Mesenchymal stem cell (in vitro differentiated cells and primary cell): ENCODE measurements around the gene DHX57.

Source experiments
- DNase-seq: peaks from one replicate; pipeline ENCODE4 v3.0.0-alpha.2; 2013
- H2AFZ ChIP-seq: one replicate; pipeline ENCODE4 v1.6.1; 2013; ENCODE audit warnings: low read depth, mild to moderate bottlenecking, control low read depth, inconsistent platforms, low read length, moderate library complexity
- H2AK5ac ChIP-seq: 2 replicates; pipeline ENCODE4 v1.6.1; 2013; ENCODE audit warnings: low read length, moderate library complexity, mild to moderate bottlenecking, inconsistent platforms; ENCODE audit not compliant: severe bottlenecking
- H2BK120ac ChIP-seq: one replicate; pipeline ENCODE4 v1.6.1; 2013; ENCODE audit warnings: low read depth, mild to moderate bottlenecking, inconsistent platforms, low read length, moderate library complexity
- H2BK12ac ChIP-seq, 2 experiments: one replicate each; pipeline ENCODE4 v1.6.1; 2013; ENCODE audit warnings: inconsistent platforms in 2 of 2, low read length in 2 of 2, mild to moderate bottlenecking in 2 of 2, moderate library complexity in 2 of 2, control low read depth in 1 of 2
- H2BK15ac ChIP-seq: one replicate; pipeline ENCODE4 v1.6.1; 2013; ENCODE audit warnings: mild to moderate bottlenecking, low read depth, inconsistent platforms; ENCODE audit not compliant: poor library complexity, severe bottlenecking
- H2BK5ac ChIP-seq: 2 replicates; pipeline ENCODE4 v1.6.1; 2013; ENCODE audit warnings: low read depth, mild to moderate bottlenecking, low read length, control low read depth, inconsistent platforms; ENCODE audit not compliant: poor library complexity, severe bottlenecking
- H3K14ac ChIP-seq, 2 experiments: one replicate each; pipeline ENCODE4 v1.6.1; 2013; ENCODE audit warnings: inconsistent platforms in 2 of 2, low read length in 2 of 2, control low read depth in 1 of 2, mild to moderate bottlenecking in 1 of 2, moderate library complexity in 1 of 2
- H3K18ac ChIP-seq, 2 experiments: one replicate each; pipeline ENCODE4 v1.6.1; 2013; ENCODE audit warnings: inconsistent platforms in 2 of 2, low read length in 2 of 2, control low read depth in 1 of 2, low read depth in 1 of 2, mild to moderate bottlenecking in 1 of 2
- H3K23ac ChIP-seq, 2 experiments: one replicate each; pipeline ENCODE4 v1.6.1; 2013; ENCODE audit warnings: inconsistent platforms in 2 of 2, low read length in 2 of 2, mild to moderate bottlenecking in 2 of 2, moderate library complexity in 2 of 2, control low read depth in 1 of 2
- H3K27ac ChIP-seq: 2 replicates; pipeline ENCODE4 v1.5.1; 2013; ENCODE audit warnings: mild to moderate bottlenecking, moderate library complexity, low read length, control low read depth, inconsistent platforms; ENCODE audit not compliant: poor library complexity, severe bottlenecking
- H3K27me3 ChIP-seq, 2 experiments: 2 replicates each; pipeline versions ENCODE4 v1.6.1 to v1.7.0; 2013; ENCODE audit warnings: low read length in 2 of 2, mild to moderate bottlenecking in 2 of 2, moderate library complexity in 2 of 2, control low read depth in 1 of 2, inconsistent platforms in 1 of 2; ENCODE audit not compliant: control insufficient read depth in 1 of 2, insufficient read depth in 1 of 2
- H3K36me3 ChIP-seq, 2 experiments: 2 replicates each; pipeline versions ENCODE4 v1.6.1 to v1.7.0; 2013; ENCODE audit warnings: low read length in 2 of 2, control low read depth in 1 of 2, inconsistent platforms in 1 of 2, low read depth in 1 of 2, mild to moderate bottlenecking in 1 of 2; ENCODE audit not compliant: insufficient read depth in 2 of 2, control insufficient read depth in 1 of 2
- H3K4ac ChIP-seq, 2 experiments: one replicate each; pipeline ENCODE4 v1.6.1; 2013; ENCODE audit warnings: inconsistent platforms in 2 of 2, low read length in 2 of 2, mild to moderate bottlenecking in 2 of 2, moderate library complexity in 2 of 2, control low read depth in 1 of 2, low read depth in 1 of 2
- H3K4me1 ChIP-seq: 2 replicates; pipeline ENCODE4 v1.6.1; 2013; ENCODE audit warnings: low read depth, low read length, control low read depth; ENCODE audit not compliant: control insufficient read depth, insufficient read depth
- H3K4me2 ChIP-seq: 2 replicates; pipeline ENCODE4 v1.6.1; 2013; ENCODE audit warnings: low read length, mild to moderate bottlenecking, inconsistent platforms; ENCODE audit not compliant: poor library complexity, severe bottlenecking
- H3K4me3 ChIP-seq, 2 experiments: 2 replicates each; pipeline versions ENCODE4 v1.5.1 to v1.7.0; 2013; ENCODE audit warnings: low read length in 2 of 2, mild to moderate bottlenecking in 2 of 2, control low read depth in 1 of 2, low read depth in 1 of 2; ENCODE audit not compliant: insufficient read depth in 1 of 2
- H3K79me1 ChIP-seq: replicated peaks from 2 replicates; pipeline ENCODE4 v1.6.1; 2013; ENCODE audit warnings: mild to moderate bottlenecking, control low read depth, low read length, inconsistent platforms; ENCODE audit not compliant: poor library complexity, severe bottlenecking
- H3K9ac ChIP-seq: 2 replicates; pipeline ENCODE4 v1.7.0; 2013; ENCODE audit warnings: mild to moderate bottlenecking, low read length, moderate library complexity
- H3K9me3 ChIP-seq: 2 replicates; pipeline ENCODE4 v1.7.0; 2013; ENCODE audit warnings: mild to moderate bottlenecking, low read length; ENCODE audit not compliant: control insufficient read depth
- H4K8ac ChIP-seq: one replicate; pipeline ENCODE4 v1.6.1; 2013; ENCODE audit warnings: inconsistent platforms, mild to moderate bottlenecking, low read length, moderate library complexity
- H4K91ac ChIP-seq: one replicate; pipeline ENCODE4 v1.6.1; 2013; ENCODE audit warnings: mild to moderate bottlenecking, low read length, inconsistent platforms
- WGBS: methylation state at CpG from one replicate; pipeline ENCODE4 v1.1.7; 2013; ENCODE audit warnings: mixed read lengths; 5-methylcytosine and 5-hydroxymethylcytosine counted together

Gene DHX57

GRCh38 chr2:38871432-38871831 is 4.3 kb downstream of the DHX57 start:
- no peak overlapping the region for H2BK5ac ChIP-seq
- H3K27ac ChIP-seq = no peak overlapping the region
- H2BK12ac ChIP-seq = no peak overlapping the region
- H2BK120ac ChIP-seq = no peak overlapping the region
- no peak overlapping the region for H3K4ac ChIP-seq
- H3K23ac ChIP-seq = no peak overlapping the region
- no peak overlapping the region for H2BK15ac ChIP-seq
- 100% methylated on average over 1 of the region's 3 CpGs for WGBS
- no peak overlapping the region for H3K18ac ChIP-seq
- no peak overlapping the region for H3K4me2 ChIP-seq
- H4K8ac ChIP-seq = no peak overlapping the region
- no peaks in the 10 kb centered on the region for H3K27me3 ChIP-seq
- H3K4me1 ChIP-seq = peaks cover 1% of the 10 kb centered on the region
- peaks cover 0 to 14% of the 10 kb centered on the region in 2 experiments for H3K36me3 ChIP-seq
- H3K9me3 ChIP-seq = no peaks in the 10 kb centered on the region
- H3K9ac ChIP-seq = no peak overlapping the region
- H3K4me3 ChIP-seq = no peak overlapping the region
- H3K79me1 ChIP-seq = peaks cover 19% of the 10 kb centered on the region
- H2AFZ ChIP-seq = no peak overlapping the region
- no peak overlapping the region for H3K14ac ChIP-seq
- no peak overlapping the region for H4K91ac ChIP-seq
- no peak for DNase-seq
- H2AK5ac ChIP-seq = no peak overlapping the region

- WGBS = 98% methylated on average over 3 of the region's 3 CpGs
- Histone ChIP-seq H3K4me2 (no peak overlapping the region), H2BK5ac (no peak overlapping the region), H3K27me3 (no peaks in the 10 kb centered on the region), H3K18ac (no peak overlapping the region), H3K4me1 (peaks cover 1% of the 10 kb centered on the region), H3K14ac (no peak overlapping the region), H3K4ac (no peak overlapping the region), H2BK120ac (no peak overlapping the region), H3K4me3 (no peak overlapping the region), H4K8ac (no peak overlapping the region), H3K79me1 (peaks cover 13% of the 10 kb centered on the region), H3K27ac (no peak overlapping the region), H3K9ac (no peak overlapping the region), H3K9me3 (no peaks in the 10 kb centered on the region), H3K23ac (no peak overlapping the region), H2BK12ac (no peak overlapping the region), H3K36me3 (peaks cover 0 to 37% of the 10 kb centered on the region in 2 experiments), H2AK5ac (no peak overlapping the region), H4K91ac (no peak overlapping the region), H2AFZ (no peak overlapping the region), H2BK15ac (no peak overlapping the region)
- no peak for DNase-seq
These were observed 8.8 kb downstream of the DHX57 start for GRCh38 chr2:38866773-38867443.

- DNase-seq = no peak
- no peak overlapping the region for H2AFZ ChIP-seq
- H3K23ac ChIP-seq = no peak overlapping the region
- no peak overlapping the region for H4K8ac ChIP-seq
- H4K91ac ChIP-seq = no peak overlapping the region
- 100% methylated on average over 1 of the region's 2 CpGs for WGBS
- H2BK120ac ChIP-seq = no peak overlapping the region
- H3K9me3 ChIP-seq = no peaks in the 10 kb centered on the region
- H3K4me1 ChIP-seq = peaks cover 1% of the 10 kb centered on the region
- H3K4me2 ChIP-seq = no peak overlapping the region
- H3K14ac ChIP-seq = no peak overlapping the region
- no peak overlapping the region for H2AK5ac ChIP-seq
- no peak overlapping the region for H2BK5ac ChIP-seq
- no peak overlapping the region for H3K18ac ChIP-seq
- peaks cover 6 to 71% of the 10 kb centered on the region in 2 experiments for H3K36me3 ChIP-seq
- no peak overlapping the region for H2BK15ac ChIP-seq
- peaks cover 15% of the 10 kb centered on the region for H3K79me1 ChIP-seq
- H2BK12ac ChIP-seq = no peak overlapping the region
- H3K9ac ChIP-seq = no peak overlapping the region
- H3K4ac ChIP-seq = no peak overlapping the region
- peak overlapping the region; percentile 67 for H3K27ac ChIP-seq
- no peak overlapping the region for H3K4me3 ChIP-seq
- H3K27me3 ChIP-seq = no peaks in the 10 kb centered on the region
These were observed 12.6 kb downstream of the DHX57 start for GRCh38 chr2:38863061-38863695.

GRCh38 chr2:38862476-38862875 is 13.3 kb downstream of the DHX57 start:
- H2AK5ac ChIP-seq = no peak overlapping the region
- no peak overlapping the region for H2BK120ac ChIP-seq
- H3K27me3 ChIP-seq = no peaks in the 10 kb centered on the region
- no peak overlapping the region for H3K4ac ChIP-seq
- no peak overlapping the region for H3K23ac ChIP-seq
- H2AFZ ChIP-seq = no peak overlapping the region
- peaks cover 1% of the 10 kb centered on the region for H3K4me1 ChIP-seq
- H2BK5ac ChIP-seq = no peak overlapping the region
- H3K4me2 ChIP-seq = no peak overlapping the region
- no peak overlapping the region for H2BK12ac ChIP-seq
- H3K9ac ChIP-seq = no peak overlapping the region
- H3K79me1 ChIP-seq = peaks cover 12% of the 10 kb centered on the region
- H2BK15ac ChIP-seq = no peak overlapping the region
- H3K18ac ChIP-seq = no peak overlapping the region
- no peak for DNase-seq
- no peak overlapping the region for H3K14ac ChIP-seq
- H3K9me3 ChIP-seq = no peaks in the 10 kb centered on the region
- peak overlapping the region; percentile 67 for H3K27ac ChIP-seq
- peaks cover 10 to 72% of the 10 kb centered on the region in 2 experiments for H3K36me3 ChIP-seq
- H4K8ac ChIP-seq = no peak overlapping the region
- H3K4me3 ChIP-seq = no peak overlapping the region
- no peak overlapping the region for H4K91ac ChIP-seq
